Smooth muscle cell of the brain vasculature (primary cell): ENCODE data around the gene ANKRD26.
"Not testable (repeated sequence)": the region's sequence is repeated elsewhere in the genome, so short reads cannot be mapped to it uniquely, and the experiment has no call there.

ENCODE experiments used
- DNase-seq: peaks from one replicate; pipeline ENCODE4 v3.0.0-alpha.2; 2012; ENCODE audit warnings: low read depth, low spot score

Gene ANKRD26

GRCh38 chr10:27099916-27100812, at the start of gene ANKRD26:
Gene ANKRD26 (minus strand): TSS chr10:27100494. CDS start chr10:27100326, 168 bp downstream.
- peak; percentile 97 for DNase-seq

GRCh38 chr10:27147701-27148100, 47.4 kb upstream of the ANKRD26 start:
- DNase-seq: no peak

GRCh38 chr10:27145937-27146336, 45.6 kb upstream of the ANKRD26 start:
- DNase-seq: no peak

GRCh38 chr10:27143686-27144085, 43.4 kb upstream of the ANKRD26 start:
- DNase-seq: no peak

GRCh38 chr10:27138277-27138676, 38.0 kb upstream of the ANKRD26 start:
- DNase-seq: no peak

- DNase-seq: no peak
Measured at GRCh38 chr10:27134371-27134770, 34.1 kb upstream of the ANKRD26 start.

GRCh38 chr10:27108165-27108564, 7.9 kb upstream of the ANKRD26 start:
- no peak for DNase-seq

- DNase-seq: no peak
Measured at GRCh38 chr10:27104919-27105318, 4.6 kb upstream of the ANKRD26 start.

GRCh38 chr10:27100813-27101347, 586 bp upstream of the ANKRD26 start:
- no peak for DNase-seq

GRCh38 chr10:27099448-27099847, 846 bp downstream of the ANKRD26 start:
- no peak for DNase-seq

- no peak for DNase-seq
Measured at GRCh38 chr10:27088119-27089044, 11.9 kb downstream of the ANKRD26 start.

GRCh38 chr10:27072436-27073114, 27.7 kb downstream of the ANKRD26 start:
- no peak for DNase-seq

GRCh38 chr10:27068217-27068891, 31.9 kb downstream of the ANKRD26 start:
- DNase-seq: no peak

- DNase-seq: no peak
Measured at GRCh38 chr10:27065084-27065483, 35.2 kb downstream of the ANKRD26 start.

- DNase-seq: no peak
Measured at GRCh38 chr10:27052656-27053055, 47.6 kb downstream of the ANKRD26 start.

GRCh38 chr10:27045247-27045646, 55.0 kb downstream of the ANKRD26 start:
- DNase-seq: not testable (repeated sequence)

GRCh38 chr10:27041196-27041595, 59.1 kb downstream of the ANKRD26 start:
- no peak for DNase-seq

- no peak for DNase-seq
Measured at GRCh38 chr10:27038168-27038567, 62.1 kb downstream of the ANKRD26 start.

- DNase-seq: no peak
Measured at GRCh38 chr10:27035163-27035562, 65.1 kb downstream of the ANKRD26 start.

GRCh38 chr10:27030060-27030459, 70.2 kb downstream of the ANKRD26 start:
- DNase-seq: no peak

- no peak for DNase-seq
Measured at GRCh38 chr10:27022048-27022447, 78.2 kb downstream of the ANKRD26 start.
